Right kidney (tissue), 1 donor: ENCODE data around the gene RBM20.

Experiments
- DNase-seq: peaks from one replicate; pipeline ENCODE4 v3.0.0-alpha.2; 2016

Gene RBM20

DNA sequence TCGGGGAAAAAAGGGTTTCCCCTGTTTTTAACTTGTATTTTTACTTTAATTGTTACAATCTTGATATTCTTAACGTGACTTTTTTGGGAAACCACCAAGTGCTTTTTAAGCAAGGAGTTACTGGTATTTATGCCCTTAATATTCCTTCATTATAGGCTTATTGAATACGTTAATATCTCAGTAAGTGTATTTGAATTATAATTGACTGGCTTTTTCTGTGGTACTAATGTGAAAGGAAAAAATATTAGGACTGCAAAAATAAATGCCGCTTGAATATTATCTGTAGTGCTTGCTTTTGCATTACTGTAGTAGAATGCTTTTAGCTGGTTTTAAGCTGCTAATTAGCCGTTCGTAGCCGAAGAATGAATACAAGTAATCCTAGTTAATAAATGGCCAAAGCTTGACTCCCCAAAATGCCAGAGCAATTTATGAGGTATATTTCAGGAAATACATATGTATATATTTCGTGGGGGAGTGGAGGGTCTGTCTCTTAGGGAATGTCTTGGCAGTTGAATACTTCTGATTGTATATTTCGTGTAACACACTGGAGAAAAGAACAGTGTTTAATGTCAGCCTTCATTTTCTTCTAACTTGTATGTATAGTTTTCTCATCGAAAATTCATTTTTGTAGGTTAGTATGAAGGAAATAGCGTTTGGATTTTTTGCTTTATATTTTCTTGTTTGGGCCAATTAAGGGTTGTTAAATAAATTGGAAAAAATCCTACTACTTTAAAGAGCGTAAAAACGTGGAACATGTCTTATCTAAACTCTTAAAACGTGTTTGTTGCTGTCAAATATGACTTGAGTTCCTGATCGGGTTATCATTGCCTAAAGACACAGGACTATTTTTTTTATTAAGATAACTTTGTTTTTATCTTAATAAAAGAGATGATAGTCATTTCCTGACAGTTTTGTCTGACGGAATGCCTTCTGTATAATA is 229.1 kb downstream of the RBM20 start:
- peak; percentile 37 for DNase-seq

- DNase-seq: no peak
Observed at GRCh38 chr10:110873951-110874350, 229.8 kb downstream of the RBM20 start.

DNA sequence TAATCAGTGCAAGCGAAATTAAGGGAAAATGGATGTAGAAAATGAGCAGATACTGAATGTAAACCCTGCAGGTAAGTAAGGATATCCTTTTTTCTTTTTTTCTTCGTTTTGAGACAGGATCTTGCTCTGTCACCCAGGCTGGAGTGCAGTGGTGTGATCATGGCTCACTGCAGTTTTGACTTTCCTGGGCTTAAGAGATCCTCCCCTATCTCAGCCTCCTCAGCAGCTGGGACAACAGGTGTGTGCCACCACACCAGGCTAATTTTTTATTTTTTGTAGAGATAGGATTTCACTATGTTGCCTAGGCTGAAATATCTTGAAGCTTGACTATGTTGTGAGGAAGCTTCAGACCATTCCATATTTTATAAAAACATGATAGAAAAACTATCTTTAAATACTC is 231.9 kb downstream of the RBM20 start:
- no peak for DNase-seq

- DNase-seq: no peak
Observed at GRCh38 chr10:110876788-110877187, 232.7 kb downstream of the RBM20 start.

- no peak for DNase-seq
Observed at GRCh38 chr10:110880012-110880411, 235.9 kb downstream of the RBM20 start.

DNA sequence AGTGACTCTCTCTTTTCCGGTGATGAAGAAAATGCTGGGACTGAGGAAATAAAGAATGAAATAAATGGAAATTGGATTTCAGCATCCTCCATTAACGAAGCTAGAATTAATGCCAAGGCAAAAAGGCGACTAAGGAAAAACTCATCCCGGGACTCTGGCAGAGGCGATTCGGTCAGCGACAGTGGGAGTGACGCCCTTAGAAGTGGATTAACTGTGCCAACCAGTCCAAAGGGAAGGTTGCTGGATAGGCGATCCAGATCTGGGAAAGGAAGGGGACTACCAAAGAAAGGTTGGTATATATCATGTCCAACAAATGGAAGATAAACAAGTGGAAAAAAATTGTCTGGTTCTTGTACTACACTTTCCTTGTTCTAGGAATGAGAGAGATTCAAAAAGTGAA is 237.1 kb downstream of the RBM20 start:
- no peak for DNase-seq

GRCh38 chr10:110881905-110882304 is 237.8 kb downstream of the RBM20 start:
- DNase-seq: no peak

DNA sequence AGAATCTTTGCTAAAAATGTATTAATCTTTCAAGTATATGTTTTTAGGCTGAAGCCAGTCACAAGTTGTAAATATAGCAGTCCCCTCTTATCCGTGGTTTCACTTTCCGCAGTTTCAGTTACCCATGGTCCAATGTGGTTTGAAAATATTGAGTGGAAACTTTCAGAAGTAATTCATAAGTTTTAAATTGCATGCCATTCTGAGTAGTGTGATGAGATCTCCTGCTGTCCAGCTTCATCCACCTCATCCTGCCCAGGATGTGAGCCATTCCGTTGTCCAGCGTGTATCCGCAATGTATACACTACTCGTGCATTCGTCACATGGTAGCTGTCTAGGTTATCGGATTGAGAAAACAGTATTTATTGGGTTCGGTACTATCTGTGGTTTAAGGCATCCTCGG is 239.8 kb downstream of the RBM20 start:
- DNase-seq: no peak

DNA sequence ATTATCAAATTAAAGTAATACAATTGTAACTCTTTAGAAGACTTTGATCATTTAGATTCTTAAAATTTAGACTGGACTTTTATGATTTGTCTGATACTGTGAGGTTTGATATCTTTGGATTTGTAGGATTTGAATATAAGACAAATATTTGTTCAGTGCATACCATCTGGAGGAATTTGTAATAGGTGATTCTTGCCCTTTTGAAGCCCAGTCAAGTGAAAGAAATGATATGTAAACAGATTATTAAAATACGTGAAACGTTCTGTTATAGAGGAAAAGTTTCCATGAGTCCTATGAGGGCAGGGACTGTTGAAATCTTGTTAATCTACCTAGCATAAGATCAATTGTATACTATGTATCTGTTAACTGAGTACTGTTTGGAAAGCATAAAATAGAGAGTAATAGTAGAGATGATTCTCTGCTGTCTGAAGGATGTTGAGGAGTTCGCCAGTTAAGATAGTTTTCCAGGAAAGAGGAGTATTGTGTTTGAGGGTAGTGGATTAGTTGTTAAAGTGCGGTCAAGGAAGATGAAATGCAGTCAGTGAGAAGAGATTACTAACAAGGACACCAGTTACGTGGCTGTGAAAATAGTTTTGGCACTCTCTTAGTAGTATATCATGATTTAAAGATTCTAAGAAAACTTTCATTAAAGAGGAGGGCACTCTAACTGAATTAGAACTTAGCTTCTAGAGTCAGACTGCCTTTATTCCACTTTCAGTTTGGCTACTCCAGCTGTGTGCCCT is 242.0 kb downstream of the RBM20 start:
- no peak for DNase-seq

GRCh38 chr10:110887560-110887959 is 243.4 kb downstream of the RBM20 start:
- DNase-seq: no peak
